HepG2 (cell line): Measurements from ENCODE around the gene GUCY2D. TPM values are rescaled to one million over a fixed set of nuclear protein-coding genes. Genes with fewer than 3 reads are reported as not detected.

ENCODE experiments used
- GFI1 ChIP-seq: sonication (generic); formaldehyde crosslinking; IDR thresholded peaks from 2 replicates; pipeline ENCODE4 v1.5.0; 2020; ENCODE audit warnings: missing genetic modification reagents, mild to moderate bottlenecking, borderline replicate concordance
- ISX ChIP-seq: sonication (generic); formaldehyde crosslinking; conservative IDR thresholded peaks from 2 replicates; pipeline ENCODE4 v1.5.0; 2020; ENCODE audit warnings: missing genetic modification reagents
- MXD1 ChIP-seq: sonication (generic); formaldehyde crosslinking; IDR thresholded peaks from 2 replicates; pipeline ENCODE4 v1.4.0; 2020; ENCODE audit warnings: mild to moderate bottlenecking, missing genetic modification reagents
- PRDM15 ChIP-seq: sonication (generic); formaldehyde crosslinking; IDR thresholded peaks from 2 replicates; pipeline ENCODE4 v1.4.0; 2020; ENCODE audit warnings: missing genetic modification reagents
- REPIN1 ChIP-seq: sonication (generic); formaldehyde crosslinking; IDR thresholded peaks from 2 replicates; pipeline ENCODE4 v1.8.0; 2022; ENCODE audit warnings: missing genetic modification reagents, low read depth, mild to moderate bottlenecking, borderline replicate concordance
- SAFB2 ChIP-seq: sonication (generic); formaldehyde crosslinking; IDR thresholded peaks from 2 replicates; pipeline ENCODE4 v1.5.1; 2020; ENCODE audit warnings: missing genetic modification reagents, low read depth, mild to moderate bottlenecking, borderline replicate concordance
- SCMH1 ChIP-seq: sonication (generic); formaldehyde crosslinking; IDR thresholded peaks from 2 replicates; pipeline ENCODE4 v1.9.0; 2021; ENCODE audit warnings: missing genetic modification reagents, mild to moderate bottlenecking, borderline replicate concordance
- SRSF1 ChIP-seq: fragments of 200-400 bp; formaldehyde crosslinking; optimal IDR thresholded peaks from 2 replicates; pipeline ENCODE3; 2017; ENCODE audit warnings: mild to moderate bottlenecking, low read depth, low read length, moderate library complexity
- STAT5B ChIP-seq: sonication (generic); formaldehyde crosslinking; IDR thresholded peaks from 2 replicates; pipeline ENCODE4 v1.4.0; 2020; ENCODE audit warnings: missing genetic modification reagents
- TCF12 ChIP-seq, 2 experiments: fragments of 450-650 bp in 1 of 2; sonication (generic) in 1 of 2; formaldehyde crosslinking in 1 of 2; IDR thresholded peaks; 2 replicates each; pipeline versions ENCODE4 v1.6.1 to v1.8.0; 2017 to 2022; ENCODE audit warnings: antibody characterized with exemption in 1 of 2, mild to moderate bottlenecking in 1 of 2, missing genetic modification reagents in 1 of 2, moderate library complexity in 1 of 2
- ZBTB3 ChIP-seq: sonication (generic); formaldehyde crosslinking; IDR thresholded peaks from 2 replicates; pipeline ENCODE4 v1.4.0; 2020; ENCODE audit warnings: low read depth, mild to moderate bottlenecking, moderate library complexity, missing genetic modification reagents, borderline replicate concordance
- ZKSCAN5 ChIP-seq: sonication (generic); formaldehyde crosslinking; IDR thresholded peaks from 2 replicates; pipeline ENCODE4 v1.5.1; 2020; ENCODE audit warnings: mild to moderate bottlenecking, missing genetic modification reagents
- ZNF776 ChIP-seq: sonication (generic); formaldehyde crosslinking; IDR thresholded peaks from 2 replicates; pipeline ENCODE4 v1.4.0; 2020; ENCODE audit warnings: mild to moderate bottlenecking, missing genetic modification reagents
- ZNF781 ChIP-seq: sonication (generic); formaldehyde crosslinking; IDR thresholded peaks from 2 replicates; pipeline ENCODE4 v1.5.1; 2020; ENCODE audit warnings: borderline replicate concordance, mild to moderate bottlenecking, missing genetic modification reagents; ENCODE audit errors: not compliant biosample characterization
- ZNF782 ChIP-seq: sonication (generic); formaldehyde crosslinking; IDR thresholded peaks from 2 replicates; pipeline ENCODE4 v1.4.0; 2020; ENCODE audit warnings: missing genetic modification reagents, mild to moderate bottlenecking, borderline replicate concordance
- ZNF790 ChIP-seq: sonication (generic); formaldehyde crosslinking; IDR thresholded peaks from 2 replicates; pipeline ENCODE4 v1.8.0; 2022; ENCODE audit warnings: missing genetic modification reagents, mild to moderate bottlenecking, borderline replicate concordance
- polyA plus RNA-seq, 8 experiments: library from polyadenylated mRNA; depleted of rRNA in 3 of 8; stranded (reverse) in 7 of 8; unstranded in 1 of 8; fragments of >200 nt; fragmentation: Illumina TruSeq in 4 of 8; extraction: Trizol in 4 of 8; gene quantifications; 2 replicates each; pipeline versions ENCODE4 v1.2.1 to v1.2.3, GENCODE V29; 2011 to 2016; ENCODE audit warnings: low read depth in 4 of 8, missing spikeins in 1 of 8, mixed read lengths in 1 of 8; ENCODE audit not compliant: insufficient read depth in 1 of 8
- total RNA-seq, 5 experiments: library from RNA; depleted of rRNA; stranded (reverse); fragments of >200 nt; fragmentation: Illumina TruSeq; extraction: Trizol; gene quantifications; 2 replicates each; pipeline ENCODE4 v1.2.3, GENCODE V29; 2016; ENCODE audit warnings: low read depth in 1 of 5
- TF ChIP-seq, protein P1 (sequence below): sonication (generic); formaldehyde crosslinking; IDR thresholded peaks from 2 replicates; pipeline ENCODE4 v1.4.0; 2020; ENCODE audit warnings: mild to moderate bottlenecking, missing genetic modification reagents
- TF ChIP-seq, protein P2 (sequence below): sonication (generic); formaldehyde crosslinking; IDR thresholded peaks from 2 replicates; pipeline ENCODE4 v1.4.0; 2020; ENCODE audit warnings: low read depth, mild to moderate bottlenecking, missing genetic modification reagents

The GUCY2D gene
- total and polyA plus RNA-seq, 2 of the 13 experiments (the other 11 are each of a cell fraction or from before 2014, with no cell fraction given) = not detected

DNA sequence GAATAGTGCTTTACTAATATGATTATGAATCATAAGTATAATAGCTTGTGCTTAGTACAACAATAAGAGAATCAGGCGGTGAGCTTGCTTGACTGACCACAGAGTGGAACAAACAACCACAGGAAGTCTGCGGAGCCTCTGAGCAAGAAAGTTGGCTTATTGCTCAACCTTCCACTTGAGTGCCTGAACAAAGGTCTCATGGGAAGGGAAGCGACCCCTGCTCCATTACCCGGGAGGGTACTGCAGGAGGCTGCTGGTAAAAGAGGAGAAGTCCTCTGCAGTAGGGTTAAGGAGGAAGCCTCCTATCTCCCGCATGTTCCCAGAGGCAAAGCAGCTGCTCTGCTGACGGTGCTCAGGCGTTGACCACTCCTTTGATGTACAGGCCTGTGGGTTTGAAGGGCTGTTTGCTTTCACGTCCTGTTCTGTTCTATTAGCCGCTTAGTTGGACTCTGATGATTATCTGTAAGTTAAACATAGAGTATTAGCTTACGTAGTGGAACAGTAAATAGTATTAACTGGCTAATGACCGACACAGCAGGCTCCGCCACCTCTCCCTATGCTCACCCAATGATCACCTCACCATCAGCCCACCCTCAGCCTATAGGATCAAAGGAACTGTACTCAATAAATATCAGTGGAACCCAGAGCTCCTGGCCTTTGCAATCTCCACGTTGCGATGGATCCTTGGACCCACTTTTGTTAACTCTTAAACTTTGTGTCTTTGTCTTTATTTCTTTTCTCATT is 54.0 kb downstream of the GUCY2D start (continued):
- TF ChIP-seq PRDM15 = no peak
- TF ChIP-seq SRSF1 = no peak
- TF ChIP-seq TCF12 (IDR thresholded peaks at IDR 0.05) = no peak
- peak; percentile 97 for TF ChIP-seq TCF12 (CRISPR knock-in tag; IDR thresholded peaks at IDR 0.05)
- TF ChIP-seq REPIN1 = peak; percentile 77
- no peak for TF ChIP-seq STAT5B
- TF ChIP-seq ZBTB3 = no peak
- TF ChIP-seq, protein P1, sequence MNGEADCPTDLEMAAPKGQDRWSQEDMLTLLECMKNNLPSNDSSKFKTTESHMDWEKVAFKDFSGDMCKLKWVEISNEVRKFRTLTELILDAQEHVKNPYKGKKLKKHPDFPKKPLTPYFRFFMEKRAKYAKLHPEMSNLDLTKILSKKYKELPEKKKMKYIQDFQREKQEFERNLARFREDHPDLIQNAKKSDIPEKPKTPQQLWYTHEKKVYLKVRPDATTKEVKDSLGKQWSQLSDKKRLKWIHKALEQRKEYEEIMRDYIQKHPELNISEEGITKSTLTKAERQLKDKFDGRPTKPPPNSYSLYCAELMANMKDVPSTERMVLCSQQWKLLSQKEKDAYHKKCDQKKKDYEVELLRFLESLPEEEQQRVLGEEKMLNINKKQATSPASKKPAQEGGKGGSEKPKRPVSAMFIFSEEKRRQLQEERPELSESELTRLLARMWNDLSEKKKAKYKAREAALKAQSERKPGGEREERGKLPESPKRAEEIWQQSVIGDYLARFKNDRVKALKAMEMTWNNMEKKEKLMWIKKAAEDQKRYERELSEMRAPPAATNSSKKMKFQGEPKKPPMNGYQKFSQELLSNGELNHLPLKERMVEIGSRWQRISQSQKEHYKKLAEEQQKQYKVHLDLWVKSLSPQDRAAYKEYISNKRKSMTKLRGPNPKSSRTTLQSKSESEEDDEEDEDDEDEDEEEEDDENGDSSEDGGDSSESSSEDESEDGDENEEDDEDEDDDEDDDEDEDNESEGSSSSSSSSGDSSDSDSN (CRISPR knock-in tag) = peak; percentile 69
- no peak for TF ChIP-seq SCMH1 (CRISPR knock-in tag)
- no peak for TF ChIP-seq ZKSCAN5 (CRISPR knock-in tag)
- peak; percentile 86 for TF ChIP-seq GFI1 (CRISPR knock-in tag)
- 0 out of 2 replicates have a peak, but pooled peaks have one; percentile 28 for TF ChIP-seq MXD1 (CRISPR knock-in tag)
- no peak for TF ChIP-seq ZNF781 (CRISPR knock-in tag)
- TF ChIP-seq ISX (CRISPR knock-in tag) = no peak
- TF ChIP-seq SAFB2 (CRISPR knock-in tag) = 0 out of 2 replicates have a peak, but pooled peaks have one; percentile 24
- no peak for TF ChIP-seq ZNF776
- TF ChIP-seq, protein P2, sequence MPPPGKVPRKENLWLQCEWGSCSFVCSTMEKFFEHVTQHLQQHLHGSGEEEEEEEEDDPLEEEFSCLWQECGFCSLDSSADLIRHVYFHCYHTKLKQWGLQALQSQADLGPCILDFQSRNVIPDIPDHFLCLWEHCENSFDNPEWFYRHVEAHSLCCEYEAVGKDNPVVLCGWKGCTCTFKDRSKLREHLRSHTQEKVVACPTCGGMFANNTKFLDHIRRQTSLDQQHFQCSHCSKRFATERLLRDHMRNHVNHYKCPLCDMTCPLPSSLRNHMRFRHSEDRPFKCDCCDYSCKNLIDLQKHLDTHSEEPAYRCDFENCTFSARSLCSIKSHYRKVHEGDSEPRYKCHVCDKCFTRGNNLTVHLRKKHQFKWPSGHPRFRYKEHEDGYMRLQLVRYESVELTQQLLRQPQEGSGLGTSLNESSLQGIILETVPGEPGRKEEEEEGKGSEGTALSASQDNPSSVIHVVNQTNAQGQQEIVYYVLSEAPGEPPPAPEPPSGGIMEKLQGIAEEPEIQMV (CRISPR knock-in tag) = 0 out of 2 replicates have a peak, but pooled peaks have one; percentile 13
- TF ChIP-seq ZNF790 (CRISPR knock-in tag) = no peak
- TF ChIP-seq ZNF782 (CRISPR knock-in tag) = no peak; the same call in 1 of the 2 replicates
